Measurements from ENCODE around the gene GKAP1. TPM values are rescaled to one million over a fixed set of nuclear protein-coding genes. Genes with fewer than 3 reads are reported as not detected.

The GKAP1 gene
- total RNA-seq, 1 donor from 2014 or later = 3.5 TPM

GRCh38 chr9:83699615-83700014, 118.0 kb downstream of the GKAP1 start:
- TF ChIP-seq CTCF (IDR thresholded peaks at IDR 0.05; ENCODE audit: unreplicated experiment) = no peak
- H3K27me3 Mint-ChIP-seq (ENCODE audit: unreplicated experiment) = no peaks in the 10 kb centered on the region
- peaks cover 5% of the 10 kb centered on the region for H3K4me1 Mint-ChIP-seq (ENCODE audit: unreplicated experiment)
- no peak overlapping the region for H3K27ac Mint-ChIP-seq (ENCODE audit: unreplicated experiment)
- no peaks in the 10 kb centered on the region for H3K36me3 Mint-ChIP-seq (ENCODE audit: low read depth, unreplicated experiment)
- no peak overlapping the region for H3K4me3 Mint-ChIP-seq (ENCODE audit: unreplicated experiment)
- no peak for DNase-seq (ENCODE audit: low spot score)
- H3K9me3 Mint-ChIP-seq (ENCODE audit: unreplicated experiment) = no peaks in the 10 kb centered on the region

DNA sequence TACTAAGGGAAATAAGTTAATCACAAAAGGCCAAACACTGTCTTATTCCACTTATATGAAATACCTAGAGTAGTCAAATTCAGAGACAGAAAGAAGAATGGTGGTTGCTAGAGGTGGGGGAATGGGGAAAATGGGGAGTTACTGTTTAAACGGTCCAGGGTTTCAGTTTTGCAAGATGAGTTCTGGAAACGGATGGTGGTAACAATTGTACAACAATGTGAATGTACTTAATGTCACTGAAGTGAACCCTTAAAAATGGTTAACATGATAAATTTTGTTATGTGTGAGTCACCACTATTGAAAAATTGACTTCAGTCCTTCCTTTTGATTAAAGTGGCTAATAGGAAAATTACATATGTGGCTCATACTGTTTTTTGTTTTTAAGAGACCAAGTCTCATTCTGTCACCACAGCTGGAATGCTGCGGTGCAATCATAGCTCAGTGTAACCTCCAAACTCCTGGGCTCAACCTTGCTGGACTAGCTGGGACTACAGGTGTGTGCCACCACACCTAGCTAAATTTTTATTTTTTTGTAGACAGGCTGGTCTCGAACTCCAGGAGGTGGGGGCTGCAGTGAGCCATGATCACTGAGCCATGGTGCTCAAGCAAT, 118.5 kb downstream of the GKAP1 start:
- Mint-ChIP-seq H3K27ac (ENCODE audit: unreplicated experiment) (no peak overlapping the region), H3K4me1 (ENCODE audit: unreplicated experiment) (peaks cover 5% of the 10 kb centered on the region), H3K27me3 (ENCODE audit: unreplicated experiment) (no peaks in the 10 kb centered on the region), H3K4me3 (ENCODE audit: unreplicated experiment) (no peak overlapping the region), H3K36me3 (ENCODE audit: low read depth, unreplicated experiment) (no peaks in the 10 kb centered on the region), H3K9me3 (ENCODE audit: unreplicated experiment) (no peaks in the 10 kb centered on the region)
- no peak for DNase-seq (ENCODE audit: low spot score)
- TF ChIP-seq CTCF (IDR thresholded peaks at IDR 0.05; ENCODE audit: unreplicated experiment) = no peak

GRCh38 chr9:83691492-83691891, 126.1 kb downstream of the GKAP1 start:
- no peak for DNase-seq (ENCODE audit: low spot score)
- H3K4me1 Mint-ChIP-seq (ENCODE audit: unreplicated experiment) = peaks cover 6% of the 10 kb centered on the region
- H3K4me3 Mint-ChIP-seq (ENCODE audit: unreplicated experiment) = no peak overlapping the region
- H3K27ac Mint-ChIP-seq (ENCODE audit: unreplicated experiment) = no peak overlapping the region
- H3K27me3 Mint-ChIP-seq (ENCODE audit: unreplicated experiment) = no peaks in the 10 kb centered on the region
- no peak for TF ChIP-seq CTCF (IDR thresholded peaks at IDR 0.05; ENCODE audit: unreplicated experiment)
- H3K36me3 Mint-ChIP-seq (ENCODE audit: low read depth, unreplicated experiment) = no peaks in the 10 kb centered on the region
- H3K9me3 Mint-ChIP-seq (ENCODE audit: unreplicated experiment) = no peaks in the 10 kb centered on the region

Other genes with a start within 250 kb of the GKAP1 start
- 3.9 TPM for gene IDNK, start 194.6 kb downstream of the GKAP1 start, total RNA-seq (ENCODE audit: unreplicated experiment)
- 102 TPM for gene UBQLN1, start 109.8 kb downstream of the GKAP1 start, total RNA-seq (ENCODE audit: unreplicated experiment)
- gene KIF27, start 103.7 kb upstream of the GKAP1 start, total RNA-seq (ENCODE audit: unreplicated experiment) = 6.5 TPM
- 614 TPM for gene HNRNPK, start 162.4 kb upstream of the GKAP1 start, total RNA-seq (ENCODE audit: unreplicated experiment)
- gene RMI1, start 163.0 kb upstream of the GKAP1 start, total RNA-seq (ENCODE audit: unreplicated experiment) = 11.5 TPM